GM19099 (cell line): ENCODE data around the gene PDLIM5.

Experiments
- POLR2A ChIP-seq: IDR thresholded peaks from 3 replicates; pipeline ENCODE4 v1.6.1; 2011; ENCODE audit warnings: low read depth; ENCODE audit not compliant: insufficient read length; ENCODE audit errors: extremely low read depth

The PDLIM5 gene

GRCh38 chr4:94715726-94716125 lies 264.0 kb downstream of the PDLIM5 start:
- no peak for TF ChIP-seq POLR2A
